ENCODE measurements around the gene LRIG3.
"Not testable (repeated sequence)": the region's sequence is repeated elsewhere in the genome, so short reads cannot be mapped to it uniquely, and the experiment has no call there.

LRIG3 gene

DNA sequence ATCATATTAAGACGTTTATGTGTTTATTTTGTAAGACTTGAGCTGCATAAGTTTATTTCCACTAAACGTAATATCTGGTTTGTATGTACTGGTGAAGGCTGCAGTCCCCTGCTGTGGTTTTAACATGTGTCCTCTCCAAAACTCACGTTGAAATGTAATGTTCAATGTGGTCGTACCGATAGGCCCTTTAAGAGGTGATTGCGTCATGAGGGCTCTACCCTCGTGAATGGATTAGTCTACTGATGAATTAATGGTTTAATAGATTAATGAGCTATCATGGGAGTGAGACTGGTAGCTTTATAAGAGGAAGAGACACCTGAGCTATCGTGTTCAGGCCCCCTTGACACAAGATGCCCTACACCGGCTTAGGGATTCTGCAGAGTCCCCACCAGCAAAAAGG is 14.9 kb downstream of the LRIG3 start:
- no peak for DNase-seq (ENCODE audit: low read depth)
- no peak for TF ChIP-seq CTCF (IDR thresholded peaks at IDR 0.05; ENCODE audit: low read length, missing control alignments)
- no peak overlapping the region for H3K4me3 ChIP-seq (replicated peaks; ENCODE audit: low read depth, low read length)

- not testable (repeated sequence) for DNase-seq (ENCODE audit: low read depth); H3K4me3 ChIP-seq (replicated peaks; ENCODE audit: low read depth, low read length)
Measured at GRCh38 chr12:58902726-58903125, 17.6 kb downstream of the LRIG3 start.

GRCh38 chr12:58901664-58902063 is 18.6 kb downstream of the LRIG3 start:
- no peak overlapping the region for H3K4me3 ChIP-seq (replicated peaks; ENCODE audit: low read depth, low read length)
- DNase-seq (ENCODE audit: low read depth): no peak
- no peak for TF ChIP-seq CTCF (IDR thresholded peaks at IDR 0.05; ENCODE audit: low read length, missing control alignments)

DNA sequence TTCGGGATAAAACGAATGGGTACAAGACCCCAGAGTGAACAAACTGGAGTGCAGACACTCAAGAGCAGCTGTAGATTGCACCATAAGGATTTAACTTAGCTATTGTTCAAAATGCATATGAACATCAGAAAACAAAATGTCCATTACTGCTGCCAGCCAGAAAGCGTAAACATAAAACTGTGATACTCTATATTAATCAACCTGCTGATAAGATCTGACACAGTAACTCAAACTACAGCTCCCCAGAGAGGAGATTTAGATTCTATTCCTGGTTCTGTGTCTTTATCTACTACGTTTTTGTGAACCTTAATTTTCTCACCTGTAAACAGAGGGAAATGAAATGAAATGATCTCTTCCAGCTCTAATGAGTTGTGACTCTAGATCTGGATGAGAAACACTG is 22.3 kb downstream of the LRIG3 start:
- H3K4me3 ChIP-seq (replicated peaks; ENCODE audit: low read depth, low read length): no peak overlapping the region
- DNase-seq (ENCODE audit: low read depth): no peak
- TF ChIP-seq CTCF (IDR thresholded peaks at IDR 0.05; ENCODE audit: low read length, missing control alignments): no peak

DNA sequence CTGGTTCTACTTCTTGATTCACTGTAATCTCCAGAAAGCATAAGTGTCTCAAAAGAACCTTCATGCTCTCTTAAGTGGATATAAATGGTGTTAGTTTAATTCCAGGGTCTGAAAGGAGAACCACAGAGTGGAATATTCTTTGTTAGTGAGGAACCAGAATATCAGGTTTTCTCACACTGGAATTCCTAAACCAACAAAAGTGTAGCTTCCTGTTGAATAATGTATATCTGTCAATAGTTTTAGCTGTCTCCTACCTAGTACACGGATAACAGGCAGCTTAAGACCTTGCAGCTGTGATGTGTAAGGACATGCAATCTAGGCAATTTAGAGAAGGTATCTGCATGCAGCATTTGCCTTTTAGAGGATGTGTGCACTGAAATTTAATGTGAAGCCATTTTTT is 24.0 kb downstream of the LRIG3 start:
- H3K4me3 ChIP-seq (replicated peaks; ENCODE audit: low read depth, low read length): no peak overlapping the region
- TF ChIP-seq CTCF (IDR thresholded peaks at IDR 0.05; ENCODE audit: low read length, missing control alignments): no peak
- no peak for DNase-seq (ENCODE audit: low read depth)

- H3K4me3 ChIP-seq (replicated peaks; ENCODE audit: low read depth, low read length): no peak overlapping the region
- DNase-seq (ENCODE audit: low read depth): no peak
- no peak for TF ChIP-seq CTCF (IDR thresholded peaks at IDR 0.05; ENCODE audit: low read length, missing control alignments)
Measured at GRCh38 chr12:58895053-58895452, 25.3 kb downstream of the LRIG3 start.

DNA sequence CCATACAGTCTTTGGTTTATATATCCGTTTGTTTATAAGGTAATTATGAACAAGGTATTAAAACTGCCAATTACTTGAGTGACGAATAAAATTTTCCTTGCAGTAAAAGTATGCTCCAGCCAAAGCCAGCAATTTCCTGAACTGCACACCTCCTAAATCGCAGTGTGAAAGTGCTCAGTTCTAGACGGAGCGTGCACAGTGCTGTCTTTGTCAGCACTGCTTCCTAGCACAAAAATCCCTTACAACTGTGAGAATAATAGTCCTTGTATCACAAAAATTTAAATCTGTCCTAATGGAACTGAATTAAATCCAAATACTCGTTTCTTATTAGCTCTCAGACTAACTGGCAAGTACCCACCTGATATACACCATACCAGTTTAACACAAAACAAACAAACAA is 26.3 kb downstream of the LRIG3 start:
- no peak for TF ChIP-seq CTCF (IDR thresholded peaks at IDR 0.05; ENCODE audit: low read length, missing control alignments)
- no peak for DNase-seq (ENCODE audit: low read depth)
- no peak overlapping the region for H3K4me3 ChIP-seq (replicated peaks; ENCODE audit: low read depth, low read length)

DNA sequence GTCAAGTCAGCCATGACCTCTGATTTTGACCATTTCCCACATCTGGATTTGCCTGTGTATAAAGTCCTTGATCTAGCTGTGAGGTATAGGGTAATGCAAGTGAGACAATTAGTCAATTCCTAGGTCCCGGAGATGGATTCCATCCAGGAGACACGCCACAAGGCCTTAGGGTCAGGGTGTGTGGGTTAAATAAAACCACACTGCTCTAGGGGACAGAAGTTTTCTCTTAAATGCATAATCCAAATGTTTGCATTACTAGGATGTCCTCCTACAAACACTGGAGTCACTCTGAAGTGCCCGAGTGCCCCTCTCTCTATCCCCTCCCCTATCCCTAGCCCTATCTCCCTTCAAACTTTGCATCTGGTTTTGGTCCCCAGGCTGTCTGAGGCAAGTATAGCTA is 26.8 kb downstream of the LRIG3 start:
- no peak for TF ChIP-seq CTCF (IDR thresholded peaks at IDR 0.05; ENCODE audit: low read length, missing control alignments)
- H3K4me3 ChIP-seq (replicated peaks; ENCODE audit: low read depth, low read length): no peak overlapping the region
- no peak for DNase-seq (ENCODE audit: low read depth)

All from fibroblast of pulmonary artery (primary cell).